ENCODE results near the gene CDH4.

Gene CDH4

DNA sequence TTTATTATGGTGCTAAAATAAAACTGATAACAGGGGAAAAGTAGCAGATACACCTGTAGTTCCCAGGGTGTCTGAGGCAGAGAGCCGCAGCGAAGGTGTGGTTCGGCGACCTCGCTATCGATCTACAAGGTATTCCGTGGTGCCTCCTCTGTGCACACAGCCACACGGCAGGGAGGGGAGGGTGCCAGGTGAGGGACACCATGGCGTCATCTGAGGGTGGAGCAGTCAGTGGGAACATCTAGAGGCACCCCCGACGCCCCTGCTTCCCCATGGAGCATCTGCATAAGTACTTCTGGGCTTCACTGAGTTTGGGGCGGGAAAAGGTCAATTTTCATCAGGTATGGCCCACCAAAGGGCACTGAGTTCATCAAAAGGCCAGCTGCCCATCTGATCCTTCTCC lies 570.3 kb downstream of the CDH4 start:
- no peak for DNase-seq (ENCODE audit: low spot score)

DNA sequence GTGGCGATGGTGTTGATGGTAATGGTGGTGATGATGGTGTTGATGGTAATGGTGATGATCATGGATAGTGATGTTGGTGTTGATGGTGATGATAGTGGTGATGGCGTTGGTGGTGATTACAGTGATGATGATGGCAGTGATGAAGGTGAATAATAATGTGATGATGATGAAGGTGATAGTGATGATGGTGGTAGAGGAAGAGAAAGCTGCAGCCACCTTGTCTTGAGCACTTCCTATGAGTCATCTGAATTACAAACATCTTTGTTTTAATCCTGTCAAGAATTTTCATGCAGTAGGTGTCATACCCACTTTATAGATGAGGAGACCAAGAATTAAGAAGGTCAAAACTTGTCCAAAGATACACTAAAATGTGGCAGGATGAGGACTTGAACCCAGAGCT lies 571.2 kb downstream of the CDH4 start:
- no peak for DNase-seq (ENCODE audit: low spot score)

GRCh38 chr20:61828891-61829290 lies 576.8 kb downstream of the CDH4 start:
- DNase-seq (ENCODE audit: low spot score) = no peak

DNA sequence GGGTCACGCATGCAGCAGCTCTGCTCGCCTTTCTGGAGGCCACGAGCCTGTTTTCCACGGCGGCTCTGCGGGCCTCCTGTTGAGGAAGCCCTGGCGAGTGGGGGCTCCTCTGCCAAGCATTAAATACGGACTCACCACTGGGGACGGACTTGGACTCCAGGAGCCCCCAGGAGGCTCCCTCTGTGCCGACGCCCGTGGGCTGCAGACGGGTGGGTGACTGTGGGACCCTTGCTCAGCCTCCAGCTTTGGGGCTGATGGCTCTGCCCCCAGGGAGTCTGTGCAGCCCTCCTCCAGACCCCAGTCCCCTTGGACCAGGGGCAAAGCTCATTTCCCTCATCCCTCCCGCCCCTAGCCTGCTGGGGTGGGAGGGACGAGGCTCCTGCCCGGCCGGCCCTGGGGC lies 577.5 kb downstream of the CDH4 start:
- DNase-seq (ENCODE audit: low spot score) = no peak

GRCh38 chr20:61830241-61830930 lies 578.3 kb downstream of the CDH4 start:
- DNase-seq (ENCODE audit: low spot score) = no peak

GRCh38 chr20:61830991-61831390 lies 578.9 kb downstream of the CDH4 start:
- DNase-seq (ENCODE audit: low spot score) = no peak

DNA sequence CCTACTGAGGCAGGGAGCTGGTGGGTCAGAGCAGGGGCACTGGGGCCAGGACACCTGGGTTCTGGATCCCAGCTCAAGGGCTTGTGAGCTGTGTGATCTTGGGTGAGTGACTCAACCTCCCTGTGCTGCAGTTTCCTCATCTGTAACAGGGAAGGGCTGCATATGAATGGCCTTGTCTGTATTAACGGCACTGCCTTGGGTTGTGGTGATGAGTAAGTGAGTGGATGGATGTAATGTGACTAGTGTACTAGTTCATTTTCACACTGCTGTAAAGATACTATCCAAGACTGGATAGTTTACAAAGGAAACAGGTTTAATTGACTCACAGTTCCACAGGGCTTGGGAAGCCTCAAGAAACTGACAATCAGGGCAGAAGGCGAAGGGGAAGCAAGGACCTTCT lies 580.1 kb downstream of the CDH4 start:
- DNase-seq (ENCODE audit: low spot score) = no peak

- no peak for DNase-seq (ENCODE audit: low spot score)
Observed at GRCh38 chr20:61833807-61834610, 581.9 kb downstream of the CDH4 start.

GRCh38 chr20:61835301-61835700 lies 583.2 kb downstream of the CDH4 start:
- DNase-seq (ENCODE audit: low spot score) = no peak

DNA sequence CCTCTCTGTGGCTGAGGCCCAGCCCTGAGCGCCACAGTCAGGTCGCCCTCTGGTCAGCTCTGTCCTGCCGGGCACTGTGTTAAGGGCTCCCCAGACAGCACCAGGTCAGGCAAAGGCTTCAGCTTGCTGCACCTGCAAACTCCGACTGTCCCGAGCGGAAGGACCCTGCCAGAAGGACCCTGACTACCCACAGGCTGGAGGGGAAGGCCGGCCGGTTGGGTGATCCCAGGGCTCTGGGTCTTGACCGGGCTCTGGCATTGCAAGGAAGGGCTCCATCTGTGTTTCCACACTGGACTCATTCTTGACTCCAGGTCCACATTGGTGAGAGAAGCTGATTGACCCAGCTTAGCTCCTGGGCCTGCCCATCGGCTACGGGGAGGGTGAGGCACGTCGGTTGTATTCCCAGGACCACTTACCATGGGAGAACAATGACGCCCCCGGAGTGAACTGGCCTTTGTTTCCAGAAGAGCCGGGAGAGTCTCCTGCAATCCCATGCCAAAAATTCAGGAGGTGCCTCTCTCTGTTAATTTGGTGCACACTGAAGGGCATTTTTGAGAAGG lies 583.8 kb downstream of the CDH4 start:
- no peak for DNase-seq (ENCODE audit: low spot score)

DNA sequence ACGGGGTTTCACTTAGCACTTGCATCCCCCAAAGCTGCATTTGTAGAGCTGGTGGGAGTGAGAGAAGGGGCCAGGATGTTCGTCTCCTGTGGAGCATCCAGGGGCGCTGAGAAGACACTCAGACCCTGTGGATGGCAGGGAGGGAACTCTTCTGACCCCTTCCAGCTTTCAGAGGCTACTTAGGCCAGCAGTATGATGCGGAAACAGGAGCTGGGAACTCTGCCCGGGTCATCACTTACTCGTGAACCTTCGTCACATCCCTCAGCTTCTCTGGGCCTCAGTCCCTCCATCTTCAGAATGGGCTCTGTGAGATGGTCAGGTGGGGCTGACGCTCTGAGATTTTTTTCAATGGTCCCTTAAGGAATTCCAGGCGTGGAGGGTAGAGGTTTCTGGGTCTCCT lies 585.1 kb downstream of the CDH4 start:
- DNase-seq (ENCODE audit: low spot score) = no peak

DNA sequence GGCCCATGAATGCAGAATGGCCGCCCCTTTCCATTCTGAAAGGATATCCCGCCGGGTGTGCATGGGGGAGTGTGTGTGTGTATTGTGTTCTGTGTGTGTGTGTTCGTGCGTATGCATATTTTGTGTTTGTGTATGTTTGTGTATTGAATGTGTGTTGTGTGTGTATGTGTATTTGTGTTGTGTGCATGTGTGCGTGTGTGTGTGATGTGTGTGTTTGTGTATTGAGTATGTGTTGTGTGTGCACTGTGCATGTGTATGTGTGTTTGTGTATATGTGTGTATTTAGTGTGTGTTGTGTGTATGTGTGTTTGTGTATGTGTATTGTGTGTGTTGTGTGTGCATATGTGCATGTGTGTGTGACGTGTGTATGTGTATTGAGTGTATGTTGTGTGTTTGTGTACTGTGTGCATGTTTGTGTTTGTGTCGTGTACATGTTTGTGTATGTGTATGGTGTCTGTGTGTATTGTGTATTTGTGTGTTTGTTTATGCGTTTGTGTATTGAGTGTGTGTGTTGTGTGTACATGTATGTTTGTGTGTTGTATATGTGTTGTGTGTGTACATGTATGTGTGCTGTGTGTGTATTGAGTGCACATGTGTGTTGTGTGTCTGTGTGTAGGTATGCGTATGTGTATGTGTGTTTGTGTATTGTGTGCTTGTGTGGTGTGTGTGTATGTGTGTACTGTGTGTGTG lies 587.3 kb downstream of the CDH4 start:
- no peak for DNase-seq (ENCODE audit: low spot score)

DNA sequence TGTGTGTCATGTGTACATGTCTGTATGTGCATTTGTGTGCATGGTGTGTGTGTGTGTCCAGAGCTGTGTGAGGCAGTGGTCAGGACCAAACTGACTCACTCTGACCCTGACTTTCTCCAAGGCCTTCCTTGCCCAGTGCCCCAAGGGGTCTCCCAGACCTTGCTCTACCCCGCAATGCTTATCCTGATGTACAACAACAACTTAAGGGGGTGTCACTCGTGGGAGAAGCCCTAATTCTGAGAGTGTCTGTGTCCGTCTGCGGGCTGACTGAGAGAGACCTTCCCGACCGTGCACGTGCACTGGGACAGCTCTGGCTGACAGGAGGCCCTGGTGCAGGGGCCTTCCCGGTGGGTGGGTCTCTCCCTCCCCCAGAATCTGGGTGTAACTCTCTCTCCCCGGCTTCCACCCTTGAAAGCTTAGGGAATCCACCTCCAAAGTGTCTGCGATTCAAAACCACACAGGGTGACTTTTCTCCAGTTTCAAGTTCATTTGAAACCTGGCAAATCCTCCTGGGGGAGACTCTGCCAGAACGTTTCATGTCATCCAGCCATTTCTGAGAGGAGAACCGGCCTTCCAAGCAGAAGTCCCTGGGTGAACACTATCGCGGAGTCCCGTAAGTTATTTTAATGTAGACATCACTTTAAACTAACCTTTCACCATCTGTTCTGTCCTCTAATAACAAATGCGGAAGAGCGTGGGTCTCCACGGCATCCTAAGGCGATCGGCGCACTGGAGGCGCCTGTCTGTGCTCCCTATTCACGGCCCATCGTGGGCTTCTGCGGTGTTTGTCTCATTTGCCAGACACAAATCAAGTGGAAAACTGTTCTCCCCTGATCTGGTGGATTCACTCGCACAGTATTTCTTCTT lies 588.1 kb downstream of the CDH4 start:
- DNase-seq (ENCODE audit: low spot score) = no peak

GRCh38 chr20:61840779-61841455 lies 588.9 kb downstream of the CDH4 start:
- DNase-seq (ENCODE audit: low spot score) = no peak

GRCh38 chr20:61841551-61841950 lies 589.5 kb downstream of the CDH4 start:
- no peak for DNase-seq (ENCODE audit: low spot score)

DNA sequence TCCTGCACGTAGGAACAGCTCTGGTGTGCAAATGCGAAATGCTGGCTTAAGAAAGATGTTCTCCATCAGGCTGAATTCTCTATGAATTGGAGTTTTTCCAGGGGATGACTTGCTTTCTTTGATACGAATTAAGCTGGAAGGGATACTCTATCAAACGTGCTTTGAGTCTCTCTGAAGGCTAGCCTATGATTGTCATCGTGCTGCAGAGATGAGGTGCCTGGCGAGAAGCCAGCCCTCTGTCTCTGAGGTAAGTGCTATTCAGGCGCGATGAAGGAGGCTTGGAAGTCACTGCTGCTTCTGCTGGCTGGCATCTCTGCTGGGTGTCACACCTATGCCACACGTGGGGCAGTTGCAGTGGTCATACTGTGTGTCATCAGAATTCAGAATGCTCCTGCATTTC lies 589.9 kb downstream of the CDH4 start:
- DNase-seq (ENCODE audit: low spot score) = no peak

GRCh38 chr20:61844621-61845020 lies 592.6 kb downstream of the CDH4 start:
- no peak for DNase-seq (ENCODE audit: low spot score)

DNA sequence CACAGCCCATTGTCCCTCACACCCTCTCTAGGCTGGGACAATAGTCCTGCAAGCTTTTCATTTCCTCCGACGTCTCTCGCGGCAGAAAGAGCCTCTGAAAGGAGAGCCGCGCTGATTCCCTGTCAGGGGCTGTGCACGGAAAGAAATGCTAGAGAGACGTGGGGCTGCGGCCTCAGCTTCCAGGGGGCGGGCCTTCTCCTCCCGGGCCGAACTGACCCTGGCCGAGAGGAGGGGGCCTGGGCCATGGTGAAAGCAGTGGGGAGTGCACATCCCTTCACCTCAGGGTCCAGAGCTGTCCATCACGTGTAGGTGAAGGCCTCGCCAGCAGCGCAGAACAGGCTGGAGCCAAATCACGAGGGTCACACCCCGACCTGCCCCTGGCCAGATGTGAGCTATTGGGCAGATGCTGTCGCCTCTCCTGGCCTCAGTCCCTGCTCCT lies 593.2 kb downstream of the CDH4 start:
- DNase-seq (ENCODE audit: low spot score) = no peak

GRCh38 chr20:61846074-61846473 lies 594.0 kb downstream of the CDH4 start:
- no peak for DNase-seq (ENCODE audit: low spot score)

DNA sequence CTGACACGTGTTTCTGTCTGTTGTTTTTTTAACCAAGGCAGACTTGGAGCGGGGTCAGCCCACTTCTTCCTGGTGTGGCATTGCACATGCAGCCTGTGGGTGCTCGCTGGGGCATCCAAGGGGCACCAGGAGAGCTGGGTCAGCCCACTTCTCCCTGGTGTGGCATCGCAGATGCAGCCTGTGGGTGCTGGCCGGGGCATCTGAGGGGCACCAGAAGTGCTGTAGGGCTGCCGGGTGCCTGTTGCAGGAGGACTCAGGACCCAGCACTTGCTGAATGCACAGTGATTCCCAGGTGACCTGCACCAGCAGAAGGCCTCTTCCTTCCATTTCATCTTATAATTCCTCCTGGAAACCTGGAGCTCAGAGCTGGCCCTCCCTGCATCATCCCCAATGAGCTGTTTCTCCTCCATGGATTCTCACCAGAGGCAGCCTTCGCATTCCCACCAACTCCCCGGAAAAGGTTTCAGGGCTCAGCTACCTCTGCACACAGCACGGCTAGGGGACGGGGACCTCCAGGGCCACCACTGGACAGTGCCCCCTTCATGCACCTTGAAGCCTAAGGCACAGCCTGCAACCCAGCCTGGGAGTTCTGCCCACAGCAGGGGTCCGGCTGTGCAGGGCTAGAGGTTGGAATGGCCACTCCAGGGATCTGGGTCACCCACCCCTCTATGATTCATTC lies 594.8 kb downstream of the CDH4 start:
- no peak for DNase-seq (ENCODE audit: low spot score)

- no peak for DNase-seq (ENCODE audit: low spot score)
Observed at GRCh38 chr20:61847420-61847748, 595.3 kb downstream of the CDH4 start.
